Activated CD4-positive, CD25-positive, alpha-beta regulatory T cell (primary cell): ENCODE data around the gene ABL1.
"Not testable (repeated sequence)": the region's sequence is repeated elsewhere in the genome, so short reads cannot be mapped to it uniquely, and the experiment has no call there.

ENCODE experiments used
- DNase-seq, 4 experiments: peaks; one replicate each; lab custom pipeline; 2025; lab: John Stamatoyannopoulos, UW

ABL1 gene

DNA sequence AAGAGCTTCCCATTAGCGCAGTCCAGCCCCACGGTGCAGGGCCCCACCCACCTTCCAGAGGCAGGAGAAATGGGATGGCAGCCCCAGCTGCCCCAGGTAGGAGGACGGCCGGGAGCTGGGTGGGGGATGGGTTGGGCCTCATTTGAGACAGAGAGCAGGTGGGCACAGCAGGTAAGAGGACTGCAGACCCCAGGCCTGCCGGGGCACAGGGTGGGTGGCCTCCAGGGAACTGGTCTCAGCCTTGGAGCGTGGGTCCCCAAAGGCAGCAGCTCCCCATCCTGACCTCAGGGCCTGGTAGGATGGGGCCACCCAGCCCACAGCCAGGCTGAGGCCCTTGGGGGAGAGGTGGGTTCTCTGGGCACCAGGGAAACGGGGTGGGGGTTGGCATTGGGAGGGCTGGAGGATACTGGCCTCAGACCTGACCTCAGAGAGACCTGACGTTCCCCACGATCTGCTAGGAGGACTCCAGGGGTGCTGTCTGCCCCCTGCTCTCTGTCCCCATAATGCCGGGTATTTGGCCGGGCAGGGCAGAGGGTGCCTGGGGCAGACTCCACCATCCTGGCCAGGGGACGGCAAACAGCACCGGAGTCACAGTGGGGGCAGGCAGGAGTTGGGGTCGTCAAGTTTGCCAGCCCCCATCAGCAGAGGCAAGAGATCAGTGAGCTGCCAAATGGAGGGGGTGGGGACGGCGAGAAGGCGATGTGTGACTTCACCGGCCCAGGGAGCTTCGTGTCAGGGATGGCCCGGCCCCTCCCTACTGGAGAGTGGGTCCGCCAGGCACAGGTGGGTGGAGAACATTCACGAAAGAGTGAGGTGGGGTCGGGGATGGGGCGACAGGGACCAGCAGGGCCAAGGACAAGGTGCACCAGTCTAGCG lies 68.4 kb downstream of the ABL1 start:
- no peak for DNase-seq

- DNase-seq, result no peak
Observed at GRCh38 chr9:130904070-130905044, 69.3 kb downstream of the ABL1 start.

DNA sequence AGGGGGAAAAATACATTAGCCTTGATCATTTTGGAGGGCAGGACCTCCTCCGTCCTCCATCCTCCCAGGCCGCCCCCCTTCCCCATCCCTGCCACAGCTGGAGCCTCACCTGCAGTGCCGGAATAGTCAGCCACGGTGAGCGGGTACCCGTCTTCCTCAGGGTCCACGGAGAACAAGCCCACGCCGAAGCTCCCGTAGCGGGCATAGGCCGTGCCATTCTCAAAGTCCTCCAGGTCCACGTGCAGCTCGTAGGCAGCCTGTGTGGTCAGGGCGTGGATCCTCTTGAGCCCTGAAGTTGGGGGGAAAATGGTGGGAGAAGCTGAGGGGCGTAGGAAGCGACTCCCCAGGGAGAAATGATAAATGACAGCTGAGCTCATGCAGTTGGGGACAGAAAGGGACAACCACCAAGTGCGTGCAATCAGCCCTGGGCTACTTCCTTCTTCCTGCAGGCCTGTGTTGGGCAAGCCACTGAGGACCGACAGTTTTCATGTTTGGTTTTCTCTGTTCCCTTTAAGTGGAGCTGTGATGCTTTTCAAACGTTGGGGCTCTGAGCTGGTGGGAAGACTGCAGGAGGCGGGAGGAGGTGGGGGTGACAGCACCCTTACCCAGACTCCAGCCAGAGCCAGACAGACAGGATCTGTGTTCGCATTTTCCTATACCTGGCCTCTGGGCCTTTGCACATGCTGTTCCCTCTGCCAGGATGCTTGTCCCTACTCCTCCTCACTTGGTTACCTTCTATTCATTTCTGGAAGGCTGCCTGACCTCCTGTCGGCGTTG lies 70.3 kb downstream of the ABL1 start:
- no peak for DNase-seq

- DNase-seq, result no peak
Observed at GRCh38 chr9:130905902-130906734, 71.1 kb downstream of the ABL1 start.

DNA sequence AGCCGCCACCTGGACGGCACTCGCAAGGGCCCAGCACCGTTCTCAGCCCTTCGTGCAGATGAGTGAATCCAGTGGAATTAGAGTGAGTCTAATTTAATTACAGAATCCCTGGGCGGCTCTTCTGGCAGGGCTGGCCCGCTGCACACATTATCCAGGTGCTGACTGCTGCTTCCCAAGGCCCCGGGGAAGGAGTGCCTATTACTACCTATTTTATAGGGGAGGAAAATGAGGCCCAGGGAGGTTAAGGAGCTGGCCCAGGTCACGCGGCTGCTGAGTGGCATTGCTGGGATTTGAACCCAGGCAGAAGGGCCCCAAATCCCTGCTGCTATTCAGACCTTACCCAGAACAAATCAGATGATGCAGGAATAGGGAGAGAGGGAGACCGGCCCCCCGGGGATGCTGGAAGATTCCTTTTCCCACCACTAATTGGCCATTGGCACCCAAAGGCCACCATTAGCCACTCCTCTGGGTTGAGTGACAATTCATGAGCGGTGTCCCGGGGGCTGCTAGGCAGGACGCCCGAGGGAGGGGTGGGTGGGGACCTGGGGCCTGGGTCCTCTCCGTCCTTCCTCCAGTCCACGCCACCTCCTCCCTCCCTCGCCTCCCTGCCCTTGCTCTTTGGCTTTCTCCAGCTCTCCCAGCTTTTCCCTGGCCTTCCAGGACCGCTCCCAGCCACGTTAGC lies 71.8 kb downstream of the ABL1 start:
- no peak for DNase-seq

GRCh38 chr9:130908146-130908877 lies 73.3 kb downstream of the ABL1 start:
- no peak for DNase-seq

GRCh38 chr9:130908878-130909355 lies 73.9 kb downstream of the ABL1 start:
- no peak for DNase-seq

DNA sequence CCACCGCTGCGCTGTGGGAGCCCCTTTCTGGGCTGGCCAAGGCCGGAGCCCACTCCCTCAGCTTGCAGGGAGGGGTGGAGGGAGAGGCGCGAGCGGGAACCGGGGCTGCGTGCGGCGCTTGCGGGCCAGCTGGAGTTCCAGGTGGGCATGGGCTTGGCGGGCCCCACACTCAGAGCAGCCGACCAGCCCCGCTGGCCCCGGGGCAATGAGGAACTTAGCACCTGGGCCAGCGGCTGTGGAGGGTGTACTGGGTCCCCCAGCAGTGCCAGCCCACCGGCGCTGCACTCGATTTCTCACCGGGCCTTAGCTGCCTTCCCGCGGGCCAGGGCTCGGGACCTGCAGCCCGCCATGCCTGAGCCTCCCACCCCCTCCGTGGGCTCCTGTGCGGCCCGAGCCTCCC lies 75.0 kb downstream of the ABL1 start:
- DNase-seq, result not testable (repeated sequence)

- not testable (repeated sequence) for DNase-seq
Observed at GRCh38 chr9:130910670-130911069, 75.6 kb downstream of the ABL1 start.

DNA sequence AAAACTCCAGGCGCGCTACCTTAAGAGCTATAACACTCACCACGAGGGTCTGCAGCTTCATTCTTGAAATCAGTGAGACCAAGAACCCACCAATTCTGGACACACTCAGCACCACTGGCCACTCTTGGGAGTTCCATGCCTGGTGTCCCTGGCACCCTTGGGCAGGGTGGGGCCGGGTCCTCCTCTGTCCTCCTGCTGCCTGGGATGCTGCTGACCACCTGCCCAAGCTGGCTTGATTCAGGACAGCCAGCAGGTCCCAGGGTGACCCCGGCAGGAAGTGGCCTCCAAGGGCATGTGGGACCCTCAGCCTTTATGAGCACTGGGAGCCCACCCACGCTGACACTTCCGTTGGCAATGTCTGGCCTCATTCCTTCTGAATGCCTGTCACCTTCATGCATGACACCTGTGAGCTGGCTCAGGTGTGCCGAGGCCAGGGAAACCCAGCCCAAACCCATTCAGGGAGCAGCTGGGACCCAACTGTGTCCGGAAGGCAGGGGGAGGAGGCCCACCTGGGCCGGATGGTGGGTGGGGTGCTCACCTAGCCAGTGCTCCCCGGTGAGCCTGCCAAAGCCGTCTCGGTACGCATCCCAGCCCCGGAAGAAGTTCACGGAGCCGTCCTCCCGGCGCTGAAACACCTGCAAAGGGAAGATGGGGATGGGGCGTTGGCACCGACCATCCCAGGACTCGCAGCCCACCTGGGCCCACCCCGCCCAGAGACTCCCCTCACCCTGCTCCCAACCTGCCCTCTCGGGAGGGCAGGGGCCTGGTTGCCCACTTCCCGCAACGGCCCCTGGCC lies 76.4 kb downstream of the ABL1 start:
- DNase-seq, result no peak

DNA sequence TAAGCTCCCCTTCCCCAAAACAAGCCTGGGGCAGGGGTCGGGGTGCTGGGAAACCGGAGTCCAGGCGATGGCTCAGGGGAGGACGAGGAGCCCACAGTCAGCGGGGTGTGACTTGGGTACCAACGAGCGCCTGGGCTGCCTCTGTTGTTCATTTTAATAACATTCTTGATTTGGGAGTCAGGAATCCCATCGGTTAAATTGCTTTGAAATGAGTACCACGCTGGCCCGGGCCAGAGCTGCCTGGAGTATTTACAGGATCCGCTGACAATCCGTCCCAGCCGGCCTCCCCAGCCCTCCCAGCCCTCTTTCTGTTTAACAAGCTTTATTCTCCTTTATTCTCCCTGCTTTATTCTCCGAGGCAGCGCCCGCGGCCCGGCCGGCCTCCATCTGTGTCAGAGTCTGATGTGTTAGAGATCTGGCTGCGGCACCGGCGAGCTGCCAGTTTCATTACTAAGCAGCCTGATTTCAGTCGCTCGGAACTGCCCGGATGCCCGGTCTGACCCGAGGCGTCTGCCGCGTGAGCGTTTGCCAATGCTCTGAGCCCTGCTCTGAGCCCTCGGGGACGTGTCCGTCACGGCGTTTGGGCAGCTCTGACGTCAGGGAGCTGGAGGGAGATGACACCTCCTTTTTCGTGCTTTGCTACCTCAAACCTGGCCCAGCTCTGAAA lies 78.0 kb downstream of the ABL1 start:
- no peak for DNase-seq

DNA sequence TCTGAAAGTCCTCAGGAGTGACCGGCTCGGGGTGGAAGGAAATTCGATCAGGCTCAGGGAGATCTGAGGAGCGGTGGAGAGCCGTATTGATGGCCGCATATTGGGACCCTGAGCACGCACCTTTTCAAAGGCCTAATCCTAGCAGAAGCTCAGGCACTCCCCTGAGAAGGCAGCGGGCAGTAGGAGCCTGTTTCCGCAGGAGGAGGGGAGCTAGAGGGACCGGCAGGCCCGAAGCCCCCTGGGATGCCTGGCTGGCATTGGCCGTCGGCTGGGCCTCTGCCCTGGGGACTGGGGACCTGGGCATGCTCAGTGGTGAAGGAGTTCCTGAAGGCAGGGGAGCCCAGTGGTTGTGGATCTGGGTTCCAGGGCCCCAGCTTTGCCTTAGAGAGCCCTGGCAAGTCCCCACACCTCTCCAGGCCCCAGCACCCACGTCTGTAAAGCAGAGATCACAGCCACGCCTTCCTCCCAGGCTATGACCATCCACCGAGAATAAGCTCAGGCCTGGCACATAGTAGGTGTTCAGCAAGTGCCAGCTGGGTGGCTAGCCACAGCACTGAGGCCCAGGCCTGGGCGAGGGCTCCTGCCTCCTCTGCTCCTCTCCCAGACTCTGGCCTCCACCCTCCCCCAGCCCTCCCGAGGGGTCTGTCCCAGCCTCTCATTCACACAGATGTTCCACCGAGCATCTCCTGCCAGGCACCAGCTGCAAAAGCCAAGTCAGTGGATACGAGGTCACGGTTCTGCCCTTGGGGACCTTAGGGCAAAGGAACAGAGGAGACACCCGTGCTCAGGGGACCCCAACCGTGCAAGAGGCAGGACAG lies 78.8 kb downstream of the ABL1 start:
- no peak for DNase-seq

DNA sequence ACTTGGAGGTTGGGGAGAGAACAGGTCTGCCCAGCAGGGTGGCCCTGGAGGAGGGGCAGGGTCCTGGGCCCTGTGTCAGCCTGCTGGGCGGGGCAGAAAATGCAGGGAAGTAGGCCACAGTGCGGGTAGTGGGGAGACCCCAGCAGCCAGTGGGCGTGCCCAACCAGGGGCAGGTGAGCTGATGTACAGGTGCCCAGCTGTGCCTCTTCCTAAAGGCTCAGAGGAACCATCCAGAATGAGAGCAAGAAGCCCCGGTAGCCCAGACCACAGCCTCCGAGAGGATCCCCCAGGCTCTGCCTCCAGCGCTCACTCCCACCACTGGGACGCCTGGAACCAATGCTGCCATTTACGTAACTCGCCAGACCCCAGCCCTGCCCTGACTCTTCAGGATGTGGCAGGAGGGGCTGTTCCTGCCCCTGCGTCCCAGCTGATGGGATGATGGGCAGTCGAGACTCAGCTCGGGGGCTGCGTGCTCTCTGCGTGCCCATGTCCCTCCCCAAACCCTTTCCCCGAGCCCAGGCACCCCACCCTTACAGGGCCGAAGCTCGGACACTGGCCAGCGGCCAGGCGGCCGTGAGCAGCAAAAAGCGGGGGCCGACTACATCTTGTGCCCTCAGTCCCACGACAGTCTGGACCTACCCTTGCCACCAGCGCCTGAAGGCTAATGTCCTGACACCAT lies 79.5 kb downstream of the ABL1 start:
- DNase-seq, result no peak

DNA sequence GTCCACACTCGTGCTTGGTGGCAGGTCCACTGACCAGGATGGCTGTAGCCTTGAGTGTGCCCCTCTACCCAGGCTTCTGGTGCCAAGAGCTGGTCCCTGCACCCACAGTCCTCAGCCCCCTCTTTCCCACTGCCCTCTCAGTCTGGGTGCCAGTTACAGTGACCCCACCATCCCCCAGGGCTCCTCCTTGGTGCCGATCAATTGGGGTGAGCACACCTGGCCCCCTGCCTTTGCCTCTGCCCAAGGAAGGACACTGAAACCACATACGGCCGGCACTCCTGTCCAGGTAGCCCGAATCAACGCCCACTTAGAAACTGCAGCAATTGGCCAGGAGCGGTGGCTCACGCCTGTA lies 80.0 kb downstream of the ABL1 start:
- DNase-seq, result no peak

- DNase-seq, result no peak
Observed at GRCh38 chr9:130917168-130917960, 82.3 kb downstream of the ABL1 start.
